Adrenal gland (tissue), 5 donors: ENCODE measurements around the gene OTUB2.

Experiments used
- CTCF ChIP-seq, 6 experiments: fragments of 450-650 bp in 4 of 6; fragments of 200-600 bp in 2 of 6; sonication (generic) in 1 of 6; IDR thresholded peaks; 1 replicate in 5 of 6; 2 replicates in 1 of 6; pipeline versions ENCODE4 v1.5.1 to v1.8.0; 2016 to 2021; ENCODE audit warnings: antibody characterized with exemption in 6 of 6, mild to moderate bottlenecking in 2 of 6, moderate library complexity in 1 of 6
- POLR2A ChIP-seq, 2 donors: fragments of 450-650 bp; IDR thresholded peaks; one replicate each; pipeline ENCODE4 v1.6.1; 2017; ENCODE audit warnings: antibody characterized with exemption in 2 of 2, mild to moderate bottlenecking in 2 of 2, moderate library complexity in 1 of 2
- donor health status: DM: no; HTN: no; CAD: no.

GRCh38 chr14:94056579-94057308 is 30.6 kb downstream of the OTUB2 start:
- TF ChIP-seq CTCF (IDR thresholded peaks at IDR 0.05) (no peak), POLR2A (IDR thresholded peaks at IDR 0.05) (no peak)
